ENCODE results near the gene IKZF5. TPM values are rescaled to one million over a fixed set of nuclear protein-coding genes. Genes with fewer than 3 reads are reported as not detected.

IKZF5 gene
- 9.1 and 30.0 TPM in 2 replicates for total RNA-seq (2011; cell fraction: chromatin; rRNA removed; ENCODE audit: low replicate concordance)
- total RNA-seq (2011; cell fraction: nucleolus; rRNA removed), result 5.0 and 6.7 TPM in 2 replicates
- 12.0 and 18.2 TPM in 2 replicates for total RNA-seq (2011; cell fraction: nucleoplasm; rRNA removed)
- total RNA-seq (2014; rRNA removed) (3.8 and 5.4 TPM in 2 replicates), total RNA-seq (2014; rRNA removed; fragmentation: Illumina TruSeq; extraction: Trizol) (6.1 and 8.5 TPM in 2 replicates), total RNA-seq (2015; rRNA removed; fragmentation: Illumina TruSeq; extraction: Trizol) (4.4 and 5.4 TPM in 2 replicates), total RNA-seq (2021) (11.3 and 12.7 TPM in 2 replicates), polyA plus RNA-seq (2011; rRNA removed) (12.4 and 12.5 TPM in 2 replicates), polyA plus RNA-seq (2014; fragmentation: Illumina TruSeq; extraction: Trizol) (12.9 and 19.6 TPM in 2 replicates), polyA plus RNA-seq (2014; fragmentation: Nextera tagmentation; extraction: Ambion mirVana) (10 to 100 TPM; 11.2 to 13.8 TPM), polyA plus RNA-seq (2014; rRNA removed) (8.5 and 13.6 TPM in 2 replicates), polyA minus RNA-seq (2011; rRNA and poly(A)+ RNA removed) (13.9 and 15.3 TPM in 2 replicates), Bru-seq, nascent RNA (percentile 83 among the genes with signal in this experiment), BruChase-seq, experiment 1, labeled RNA remaining after a 2-hour chase (percentile 88 among the genes with signal in this experiment), BruChase-seq, experiment 2, labeled RNA remaining after a 6-hour chase (percentile 88 among the genes with signal in this experiment)
- 5.4 and 6.6 TPM in 2 replicates for polyA plus RNA-seq (2011; cell fraction: cytosol; rRNA removed)
- 12.2 and 12.3 TPM in 2 replicates for polyA plus RNA-seq (2011; cell fraction: nucleus; rRNA removed)
- polyA plus RNA-seq (2012), result 4.7 and 7.7 TPM in 2 replicates
- 4.0 and 5.3 TPM in 2 replicates for polyA minus RNA-seq (2011; cell fraction: cytosol; rRNA and poly(A)+ RNA removed)
- 5.5 and 10.9 TPM in 2 replicates for polyA minus RNA-seq (2011; cell fraction: nucleus; rRNA and poly(A)+ RNA removed)
- long read RNA-seq, experiment 1, full-length matches to known transcripts, result 12 of 36 reads
- long read RNA-seq, experiment 1, partial matches to known transcripts, result 2 of 36 reads
- long read RNA-seq, experiment 1, other reads (novel, unspliced or antisense), result 22 of 36 reads
- long read RNA-seq, experiment 2, full-length matches to known transcripts, result 2 of 6 reads
- long read RNA-seq, experiment 2, partial matches to known transcripts, result 0 of 6 reads
- long read RNA-seq, experiment 2, other reads (novel, unspliced or antisense), result 4 of 6 reads
- long read RNA-seq, experiment 3, full-length matches to known transcripts, result 6 of 13 reads
- long read RNA-seq, experiment 3, partial matches to known transcripts, result 0 of 13 reads
- long read RNA-seq, experiment 3, other reads (novel, unspliced or antisense), result 7 of 13 reads

GRCh38 chr10:123008355-123009104 is at the start of gene IKZF5, which contains the start of gene ACADSB:
IKZF5 (minus strand) TSS chr10:123008795; CDS start chr10:122998625, 10,170 bp downstream.
ACADSB (plus strand) TSS chr10:123009006; CDS start chr10:123009030, 24 bp downstream.
- Histone ChIP-seq H3K27me3 (ENCODE audit: control insufficient read depth in 2 of 2, insufficient read depth in 2 of 2, low read length in 2 of 2) (no peaks in the 10 kb centered on the region), H3K36me3 (ENCODE audit: control insufficient read depth, insufficient read depth, low read length) (peaks cover 13% of the 10 kb centered on the region; the same call in 2 of the 3 replicates), H3K27ac (ENCODE audit: extremely low read depth, low read depth, low read length) (peak within 1 kb of the TSS; percentile 92), H4K20me1 (replicated peaks; ENCODE audit: control insufficient read depth, insufficient read depth, low read length) (no peaks in the 10 kb centered on the region), H3K9me3 (replicated peaks; ENCODE audit: control insufficient read depth, insufficient read depth, low read depth, low read length) (no peaks in the 10 kb centered on the region), H2AFZ (ENCODE audit: low read depth, low read length) (peak within 1 kb of the TSS; percentile 80), H3K9ac (ENCODE audit: insufficient read depth in 1 of 2, low read depth in 2 of 2, low read length in 2 of 2) (peak within 1 kb of the TSS; percentile 91 to 97), H3K9me1 (ENCODE audit: control insufficient read depth, insufficient read depth, low read length) (no peaks in the 10 kb centered on the region), H3K79me2 (ENCODE audit: control insufficient read depth, insufficient read depth, low read length) (peaks cover 63% of the 10 kb centered on the region), H3K4me3 (peak within 1 kb of the TSS; percentile 98), H3K4me1 (replicated peaks in 1 of 2; ENCODE audit: control insufficient read depth in 2 of 2, insufficient read depth in 2 of 2, low read length in 2 of 2) (peaks cover 11 to 16% of the 10 kb centered on the region in 2 experiments; a peak in 4 of 5 replicates), H3K4me2 (ENCODE audit: insufficient read depth, low read length) (peak within 1 kb of the TSS; percentile 83)
- in situ Hi-C loops (cut with MboI) (no loop called here), intact Hi-C loops (cut with micrococcal nuclease) (no loop called here)
- ATAC-seq, result peak; percentile 94
- ChIA-PET POLR2A (interaction anchor here (0.7 to 1.8 kb wide), 5 partner anchors 9 to 77 kb away, joined by 3 to 9 read pairs (median 4); no protein-coding TSS in a partner anchor), CTCF (ENCODE audit: low intra/inter-chr PET ratio) (no interaction called here)
- BruUV-seq (replicated peaks), result no TSS peak
- DNase-seq (ENCODE audit: extremely low read depth in 1 of 4, low spot score in 3 of 4), result peak; percentile 93 to 97 (median 94)
- peak; percentile 87 for FAIRE-seq
- WGBS (ENCODE audit: insufficient coverage, low coverage, missing lambda C conversion rate), result 1% methylated on average over 12 of the region's 68 CpGs
- TF ChIP-seq HDAC2 (IDR thresholded peaks at IDR 0.05) (no peak), ZNF444 (CRISPR knock-in tag; IDR thresholded peaks at IDR 0.05) (no peak), TBL1XR1 (IDR thresholded peaks at IDR 0.05; ENCODE audit: low read length in 2 of 2) (0 out of 4 replicates have a peak, but pooled peaks of 1 of the 2 experiments have one; percentile 47), RBM22 (IDR thresholded peaks at IDR 0.05; ENCODE audit: low read depth, low read length, poor library complexity, severe bottlenecking) (no peak), BCOR (IDR thresholded peaks at IDR 0.05) (no peak; the same call in 1 of the 2 replicates), ATF7 (IDR thresholded peaks at IDR 0.05) (0 out of 2 replicates have a peak, but pooled peaks have one; percentile 31), PURB (CRISPR knock-in tag; IDR thresholded peaks at IDR 0.05; ENCODE audit: low read depth) (no peak), KDM5B (IDR thresholded peaks at IDR 0.05; ENCODE audit: insufficient replicate concordance, low read depth, low read length) (peak; percentile 85), MXI1 (IDR thresholded peaks at IDR 0.05; ENCODE audit: low read depth, low read length) (no peak), PRPF4 (IDR thresholded peaks at IDR 0.05; ENCODE audit: insufficient read depth, low read depth, low read length, poor library complexity, severe bottlenecking) (no peak), OTX1 (CRISPR knock-in tag; IDR thresholded peaks at IDR 0.05) (no peak), SRSF7 (optimal IDR thresholded peaks at IDR 0.05; ENCODE audit: low read depth, low read length) (no peak), L3MBTL2 (IDR thresholded peaks at IDR 0.05) (no peak; the same call in 1 of the 2 replicates), MITF (IDR thresholded peaks at IDR 0.05) (no peak), THAP7 (CRISPR knock-in tag; IDR thresholded peaks at IDR 0.05) (peak; percentile 93)

Measured in K562 (cell line).